ENCODE data around the gene HCRTR1. TPM values are rescaled to one million over a fixed set of nuclear protein-coding genes. Genes with fewer than 3 reads are reported as not detected.

Gene HCRTR1
- total RNA-seq, 2 experiments from 2014 or later: not detected

DNA sequence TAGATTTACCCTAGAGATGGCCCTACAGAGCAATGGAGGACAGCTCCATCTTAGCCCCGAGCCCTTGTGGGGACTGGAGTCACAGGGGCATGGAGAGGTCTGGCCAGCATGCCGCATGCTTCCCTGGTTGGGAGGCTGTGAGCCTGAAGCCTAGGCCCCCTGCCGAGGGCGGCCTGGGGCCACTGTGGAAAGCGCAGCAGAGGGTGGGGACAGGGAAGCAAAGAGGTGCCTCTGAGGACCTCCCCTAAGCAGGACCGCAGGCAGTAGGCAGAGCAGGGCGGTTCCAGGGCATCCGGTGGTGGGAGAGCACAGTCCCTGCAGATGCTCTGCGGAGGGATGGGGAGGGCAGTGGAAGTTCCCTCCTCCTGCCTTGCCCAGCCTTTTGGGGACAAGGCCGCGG, 53.7 kb downstream of the HCRTR1 start:
- Mint-ChIP-seq H3K27me3 (peaks cover 16% of the 10 kb centered on the region), H3K27ac (no peak overlapping the region), H3K36me3 (ENCODE audit: low read depth) (no peaks in the 10 kb centered on the region), H3K4me3 (no peak overlapping the region), H3K9me3 (no peaks in the 10 kb centered on the region), H3K4me1 (ENCODE audit: low read depth) (peaks cover 9% of the 10 kb centered on the region)
- no peaks in the 10 kb centered on the region for H3K36me3 ChIP-seq (ENCODE audit: insufficient read depth, low read length)
- H3K4me1 ChIP-seq (ENCODE audit: insufficient read depth, low read length): peaks cover 12% of the 10 kb centered on the region
- peaks cover 4 to 16% of the 10 kb centered on the region in 2 experiments for H3K27me3 ChIP-seq (ENCODE audit: control insufficient read depth in 1 of 2, insufficient read depth in 2 of 2, low read length in 2 of 2)
- ChIA-PET CTCF (interaction anchor here (1.3 kb wide), 1 partner anchor 118 kb away, joined by 6 read pairs; no protein-coding TSS in a partner anchor), POLR2A (interaction anchor here (0.9 kb wide), 1 partner anchor 118 kb away, joined by 3 read pairs; no protein-coding TSS in a partner anchor)
- intact Hi-C loops (cut with DNase I, micrococcal nuclease): no loop called here
- H3K4me3 ChIP-seq (ENCODE audit: low read length): no peak overlapping the region
- no peak for DNase-seq
- no peak for ATAC-seq (ENCODE audit: poor library complexity)
- no peaks in the 10 kb centered on the region for H3K9me3 ChIP-seq (ENCODE audit: control insufficient read depth in 1 of 2, insufficient read depth in 1 of 2, low read length in 2 of 2)
- TF ChIP-seq, protein P1, sequence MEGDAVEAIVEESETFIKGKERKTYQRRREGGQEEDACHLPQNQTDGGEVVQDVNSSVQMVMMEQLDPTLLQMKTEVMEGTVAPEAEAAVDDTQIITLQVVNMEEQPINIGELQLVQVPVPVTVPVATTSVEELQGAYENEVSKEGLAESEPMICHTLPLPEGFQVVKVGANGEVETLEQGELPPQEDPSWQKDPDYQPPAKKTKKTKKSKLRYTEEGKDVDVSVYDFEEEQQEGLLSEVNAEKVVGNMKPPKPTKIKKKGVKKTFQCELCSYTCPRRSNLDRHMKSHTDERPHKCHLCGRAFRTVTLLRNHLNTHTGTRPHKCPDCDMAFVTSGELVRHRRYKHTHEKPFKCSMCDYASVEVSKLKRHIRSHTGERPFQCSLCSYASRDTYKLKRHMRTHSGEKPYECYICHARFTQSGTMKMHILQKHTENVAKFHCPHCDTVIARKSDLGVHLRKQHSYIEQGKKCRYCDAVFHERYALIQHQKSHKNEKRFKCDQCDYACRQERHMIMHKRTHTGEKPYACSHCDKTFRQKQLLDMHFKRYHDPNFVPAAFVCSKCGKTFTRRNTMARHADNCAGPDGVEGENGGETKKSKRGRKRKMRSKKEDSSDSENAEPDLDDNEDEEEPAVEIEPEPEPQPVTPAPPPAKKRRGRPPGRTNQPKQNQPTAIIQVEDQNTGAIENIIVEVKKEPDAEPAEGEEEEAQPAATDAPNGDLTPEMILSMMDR (IDR thresholded peaks at IDR 0.05): no peak
- no peak overlapping the region for H3K27ac ChIP-seq (ENCODE audit: low read depth in 1 of 2, low read length in 2 of 2)

DNA sequence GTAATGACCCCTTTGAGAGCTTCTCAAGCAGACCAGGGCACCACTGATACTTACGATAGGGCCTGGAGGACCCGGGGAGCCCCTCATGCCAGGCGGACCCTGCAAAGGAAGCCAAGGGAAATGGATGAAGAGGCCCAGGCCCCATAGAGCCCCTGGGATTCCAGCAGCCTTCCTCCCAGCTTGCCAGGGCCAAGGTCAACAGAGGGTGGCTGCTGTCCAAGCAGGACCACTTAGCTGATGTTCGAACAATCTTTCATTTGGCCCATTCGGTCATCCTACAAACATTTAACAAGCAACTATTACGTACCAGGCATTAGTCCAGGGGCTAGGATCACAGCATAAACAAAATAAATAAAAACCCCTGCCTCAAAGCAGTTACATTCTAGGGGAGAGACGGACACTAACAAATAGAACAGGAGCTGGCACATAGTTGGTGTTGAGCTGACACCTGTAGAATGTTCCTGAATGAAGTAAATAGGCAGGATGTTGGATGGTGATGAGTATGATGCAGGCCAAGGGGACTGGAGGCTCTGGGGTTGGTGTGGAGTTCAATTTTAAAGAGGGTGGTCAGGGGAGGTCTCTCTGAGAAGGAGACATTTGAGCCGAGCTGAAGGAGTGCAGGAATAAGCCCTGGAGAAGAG, 54.2 kb downstream of the HCRTR1 start:
- no peaks in the 10 kb centered on the region for H3K36me3 Mint-ChIP-seq (ENCODE audit: low read depth)
- CTCF ChIA-PET: interaction anchor here (1.3 kb wide), 1 partner anchor 118 kb away, joined by 6 read pairs; no protein-coding TSS in a partner anchor
- no peak overlapping the region for H3K27ac ChIP-seq (ENCODE audit: low read depth in 1 of 2, low read length in 2 of 2)

DNA sequence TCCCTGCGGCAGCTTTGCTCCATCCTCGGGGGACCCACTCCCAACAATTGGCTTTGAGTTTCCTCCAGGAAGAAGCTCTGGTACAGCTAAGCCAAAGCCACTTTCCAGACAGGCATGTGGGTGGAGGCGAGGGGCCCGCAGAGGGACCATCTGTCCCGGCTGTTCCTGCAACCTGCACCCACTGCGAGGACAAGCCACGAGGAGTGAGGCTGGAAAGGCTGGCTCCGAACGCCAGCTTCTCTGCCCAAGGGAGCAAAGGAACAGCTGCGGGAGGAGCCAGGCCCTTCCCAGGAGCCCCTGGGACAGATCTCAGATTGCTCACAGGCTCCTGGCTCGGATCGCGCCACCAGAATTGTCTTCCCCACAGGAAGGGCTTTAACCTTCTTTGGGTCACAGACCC, 55.5 kb downstream of the HCRTR1 start:
- CTCF ChIA-PET: no interaction called here
- H3K4me1 Mint-ChIP-seq (ENCODE audit: low read depth): peaks cover 9% of the 10 kb centered on the region
- Histone ChIP-seq H3K36me3 (ENCODE audit: insufficient read depth, low read length) (no peaks in the 10 kb centered on the region), H3K4me1 (ENCODE audit: insufficient read depth, low read length) (peaks cover 12% of the 10 kb centered on the region), H3K9me3 (ENCODE audit: control insufficient read depth in 1 of 2, insufficient read depth in 1 of 2, low read length in 2 of 2) (no peaks in the 10 kb centered on the region), H3K27ac (ENCODE audit: low read depth in 1 of 2, low read length in 2 of 2) (no peak overlapping the region), H3K4me3 (ENCODE audit: low read length) (no peak overlapping the region), H3K27me3 (ENCODE audit: control insufficient read depth in 1 of 2, insufficient read depth in 2 of 2, low read length in 2 of 2) (peaks cover 4 to 16% of the 10 kb centered on the region in 2 experiments)
- no peak overlapping the region for H3K27ac Mint-ChIP-seq
- no peak overlapping the region for H3K4me3 Mint-ChIP-seq
- DNase-seq (no peak), ATAC-seq (ENCODE audit: poor library complexity) (no peak)
- no peaks in the 10 kb centered on the region for H3K36me3 Mint-ChIP-seq (ENCODE audit: low read depth)
- no peaks in the 10 kb centered on the region for H3K9me3 Mint-ChIP-seq
- peaks cover 21% of the 10 kb centered on the region for H3K27me3 Mint-ChIP-seq
- TF ChIP-seq, protein P1 (IDR thresholded peaks at IDR 0.05): no peak
- POLR2A ChIA-PET: no interaction called here
- intact Hi-C loops (cut with DNase I, micrococcal nuclease): no loop called here

More for the DNA sequence above, 54.2 kb downstream of the HCRTR1 start:
- no peak overlapping the region for H3K4me3 ChIP-seq (ENCODE audit: low read length)
- peaks cover 12% of the 10 kb centered on the region for H3K4me1 ChIP-seq (ENCODE audit: insufficient read depth, low read length)
- DNase-seq (no peak), ATAC-seq (ENCODE audit: poor library complexity) (no peak)
- H3K4me3 Mint-ChIP-seq: no peak overlapping the region
- H3K9me3 Mint-ChIP-seq: no peaks in the 10 kb centered on the region
- peaks cover 9% of the 10 kb centered on the region for H3K4me1 Mint-ChIP-seq (ENCODE audit: low read depth)
- TF ChIP-seq, protein P1 (IDR thresholded peaks at IDR 0.05): no peak
- H3K27me3 Mint-ChIP-seq: peaks cover 16% of the 10 kb centered on the region
- peaks cover 4 to 16% of the 10 kb centered on the region in 2 experiments for H3K27me3 ChIP-seq (ENCODE audit: control insufficient read depth in 1 of 2, insufficient read depth in 2 of 2, low read length in 2 of 2)
- no peaks in the 10 kb centered on the region for H3K9me3 ChIP-seq (ENCODE audit: control insufficient read depth in 1 of 2, insufficient read depth in 1 of 2, low read length in 2 of 2)
- intact Hi-C loops (cut with DNase I, micrococcal nuclease): no loop called here
- H3K36me3 ChIP-seq (ENCODE audit: insufficient read depth, low read length): no peaks in the 10 kb centered on the region
- POLR2A ChIA-PET: interaction anchor here (0.9 kb wide), 1 partner anchor 117 kb away, joined by 3 read pairs; no protein-coding TSS in a partner anchor
- no peak overlapping the region for H3K27ac Mint-ChIP-seq

All from CD4-positive, alpha-beta T cell (primary cell).